Activated CD8-positive, alpha-beta memory T cell treated with anti-CD3 and anti-CD28 coated beads, Interleukin-2, amount 50 U/mL, for 48 hours (primary cell): ENCODE measurements around the gene NCR3LG1.

Source experiments
- DNase-seq: peaks from one replicate; pipeline ENCODE4 v3.0.0-alpha.2; 2020

Gene NCR3LG1

GRCh38 chr11:17394743-17395390, 43.3 kb downstream of the NCR3LG1 start:
- DNase-seq = no peak

- DNase-seq = no peak
Observed at GRCh38 chr11:17395554-17395961, 44.0 kb downstream of the NCR3LG1 start.

GRCh38 chr11:17395978-17396377, 44.4 kb downstream of the NCR3LG1 start:
- DNase-seq = no peak

- no peak for DNase-seq
Observed at GRCh38 chr11:17396598-17397310, 45.2 kb downstream of the NCR3LG1 start.

GRCh38 chr11:17397311-17398002, 45.9 kb downstream of the NCR3LG1 start:
- DNase-seq = no peak

- DNase-seq = no peak
Observed at GRCh38 chr11:17399236-17399635, 47.6 kb downstream of the NCR3LG1 start.

GRCh38 chr11:17400048-17400775, 48.6 kb downstream of the NCR3LG1 start:
- DNase-seq = no peak

- no peak for DNase-seq
Observed at GRCh38 chr11:17401316-17401715, 49.7 kb downstream of the NCR3LG1 start.

- DNase-seq = no peak
Observed at GRCh38 chr11:17401841-17402240, 50.2 kb downstream of the NCR3LG1 start.

- no peak for DNase-seq
Observed at GRCh38 chr11:17402486-17402885, 50.9 kb downstream of the NCR3LG1 start.

GRCh38 chr11:17403980-17404759, 52.6 kb downstream of the NCR3LG1 start:
- no peak for DNase-seq

- DNase-seq = no peak
Observed at GRCh38 chr11:17405232-17406005, 53.8 kb downstream of the NCR3LG1 start.

- no peak for DNase-seq
Observed at GRCh38 chr11:17406082-17406817, 54.6 kb downstream of the NCR3LG1 start.

GRCh38 chr11:17406818-17407149, 55.2 kb downstream of the NCR3LG1 start:
- no peak for DNase-seq

GRCh38 chr11:17407575-17407974, 56.0 kb downstream of the NCR3LG1 start:
- no peak for DNase-seq

GRCh38 chr11:17408026-17408425, 56.4 kb downstream of the NCR3LG1 start:
- no peak for DNase-seq

GRCh38 chr11:17408641-17409040, 57.0 kb downstream of the NCR3LG1 start:
- no peak for DNase-seq

GRCh38 chr11:17410606-17411379, 59.2 kb downstream of the NCR3LG1 start:
- no peak for DNase-seq

GRCh38 chr11:17411418-17411817, 59.8 kb downstream of the NCR3LG1 start:
- no peak for DNase-seq

GRCh38 chr11:17412488-17413180, 61.0 kb downstream of the NCR3LG1 start:
- DNase-seq = no peak
